ENCODE data around the gene SYT7.

DNA sequence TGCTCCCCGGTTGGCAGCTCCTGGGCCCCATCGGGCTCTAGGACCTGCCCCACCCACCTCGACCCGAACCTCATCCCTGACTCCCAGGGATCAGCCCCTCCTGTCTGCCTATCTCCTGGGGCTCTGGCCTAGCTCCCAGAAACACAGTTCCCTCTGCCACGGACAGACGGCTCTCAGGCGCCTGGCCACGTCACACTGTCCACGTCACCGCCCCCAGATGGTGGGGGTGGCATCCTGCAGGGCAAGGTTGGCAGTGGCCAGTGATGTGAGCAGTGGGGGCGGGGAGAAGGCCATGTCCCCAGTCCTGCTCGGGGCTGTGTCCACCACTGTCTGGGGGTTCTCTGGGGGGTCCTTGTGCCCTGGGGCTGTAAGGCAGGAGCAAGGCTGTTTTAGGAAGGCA, 29.2 kb downstream of the SYT7 start:
- TF ChIP-seq CTCF (IDR thresholded peaks at IDR 0.05) (no peak), POLR2A (IDR thresholded peaks at IDR 0.05) (no peak), POLR2AphosphoS5 (IDR thresholded peaks at IDR 0.05) (no peak), EP300 (IDR thresholded peaks at IDR 0.05) (no peak)
